Neural progenitor cell (in vitro differentiated cells): ENCODE data around the gene UMOD. TPM values are rescaled to one million over a fixed set of nuclear protein-coding genes. Genes with fewer than 3 reads are reported as not detected.
"Not testable (repeated sequence)": the region's sequence is repeated elsewhere in the genome, so short reads cannot be mapped to it uniquely, and the experiment has no call there.

ENCODE experiments used
- DNase-seq: peaks from one replicate; pipeline ENCODE4 v3.0.0-alpha.2; 2016; ENCODE audit warnings: low spot score
- H2AFZ ChIP-seq: fragments of 200-600 bp; sonication (generic); replicated peaks from 2 replicates; pipeline ENCODE4 v1.6.1; 2016; ENCODE audit warnings: antibody characterized with exemption
- H3F3A ChIP-seq: fragments of 200-600 bp; sonication (generic); 2 replicates; pipeline ENCODE4 v1.6.1; 2016; ENCODE audit warnings: antibody characterized with exemption, low read depth
- H3K27ac ChIP-seq: fragments of 200-600 bp; sonication (generic); 2 replicates; pipeline ENCODE4 v1.5.1; 2016; ENCODE audit warnings: mild to moderate bottlenecking
- H3K27me3 ChIP-seq: fragments of 200-600 bp; sonication (generic); 2 replicates; pipeline ENCODE4 v1.6.1; 2016; ENCODE audit warnings: mild to moderate bottlenecking, moderate library complexity
- H3K36me3 ChIP-seq: fragments of 200-600 bp; sonication (generic); 2 replicates; pipeline ENCODE4 v1.5.1; 2016
- H3K4me1 ChIP-seq: fragments of 200-600 bp; sonication (generic); 2 replicates; pipeline ENCODE4 v1.6.1; 2016; ENCODE audit warnings: mixed run types
- H3K4me2 ChIP-seq: fragments of 200-600 bp; sonication (generic); 2 replicates; pipeline ENCODE4 v1.6.1; 2016
- H3K4me3 ChIP-seq: fragments of 200-600 bp; sonication (generic); 2 replicates; pipeline ENCODE4 v1.5.1; 2016
- H3K79me2 ChIP-seq: fragments of 200-600 bp; sonication (generic); 2 replicates; pipeline ENCODE4 v1.6.1; 2016; ENCODE audit warnings: low read depth
- H3K9ac ChIP-seq: fragments of 200-600 bp; sonication (generic); 2 replicates; pipeline ENCODE4 v1.6.1; 2016
- H3K9me3 ChIP-seq: fragments of 200-600 bp; sonication (generic); 2 replicates; pipeline ENCODE4 v1.5.1; 2016; ENCODE audit warnings: low read depth
- H4K20me1 ChIP-seq: fragments of 200-600 bp; sonication (generic); 2 replicates; pipeline ENCODE4 v1.6.1; 2016; ENCODE audit warnings: low read depth
- H3K27ac Mint-ChIP-seq: 3 replicates; pipeline ENCODE4 v1.8.0; 2021; ENCODE audit warnings: mixed read lengths
- H3K27me3 Mint-ChIP-seq: 2 replicates; pipeline ENCODE4 v1.8.0; 2022; ENCODE audit warnings: low read depth, mild to moderate bottlenecking, inconsistent platforms, moderate library complexity, mixed read lengths; ENCODE audit not compliant: insufficient read depth
- H3K36me3 Mint-ChIP-seq: 3 replicates; pipeline ENCODE4 v1.8.0; 2021; ENCODE audit warnings: mixed read lengths
- H3K4me1 Mint-ChIP-seq: 3 replicates; pipeline ENCODE4 v1.8.0; 2021; ENCODE audit warnings: mixed read lengths
- H3K4me3 Mint-ChIP-seq: 3 replicates; pipeline ENCODE4 v1.8.0; 2021; ENCODE audit warnings: mild to moderate bottlenecking, moderate library complexity, mixed read lengths
- H3K9me3 Mint-ChIP-seq: 3 replicates; pipeline ENCODE4 v1.8.0; 2020; ENCODE audit warnings: mixed read lengths
- CTCF ChIP-seq: fragments of 200-600 bp; sonication (generic); IDR thresholded peaks from 2 replicates; pipeline ENCODE4 v1.5.1; 2017; ENCODE audit warnings: antibody characterized with exemption, mild to moderate bottlenecking
- EZH2 ChIP-seq: fragments of 200-600 bp; sonication (generic); IDR thresholded peaks from 2 replicates; pipeline ENCODE4 v1.6.1; 2017; ENCODE audit warnings: antibody characterized with exemption, mild to moderate bottlenecking, moderate library complexity
- EZH2phosphoT487 ChIP-seq: fragments of 200-600 bp; sonication (generic); IDR thresholded peaks from 2 replicates; pipeline ENCODE4 v1.6.1; 2017; ENCODE audit warnings: antibody characterized with exemption
- total RNA-seq: library from RNA; depleted of rRNA; stranded (reverse); fragments of >200 nt; gene quantifications from 2 replicates; pipeline ENCODE4 v1.2.3, GENCODE V29; 2015; ENCODE audit warnings: low replicate concordance

UMOD gene
- total RNA-seq, 1 donor from 2014 or later: not detected

- Histone ChIP-seq H3K36me3 (no peaks in the 10 kb centered on the region), H3K4me3 (no peak overlapping the region), H3K27ac (no peak overlapping the region), H3K79me2 (no peaks in the 10 kb centered on the region), H3K4me2 (no peak overlapping the region), H3K9ac (no peak overlapping the region), H3K27me3 (no peaks in the 10 kb centered on the region), H3F3A (no peaks in the 10 kb centered on the region), H4K20me1 (no peaks in the 10 kb centered on the region), H3K4me1 (no peaks in the 10 kb centered on the region), H2AFZ (no peak overlapping the region), H3K9me3 (no peaks in the 10 kb centered on the region)
- Mint-ChIP-seq H3K9me3 (no peaks in the 10 kb centered on the region), H3K27me3 (peaks cover 5% of the 10 kb centered on the region), H3K4me1 (no peaks in the 10 kb centered on the region), H3K27ac (no peak overlapping the region), H3K4me3 (no peak overlapping the region), H3K36me3 (no peaks in the 10 kb centered on the region)
- no peak for DNase-seq
- TF ChIP-seq CTCF: no peak
Measured at GRCh38 chr16:20314575-20314974, 37.9 kb downstream of the UMOD start.

- no peak overlapping the region for H3K4me3 Mint-ChIP-seq
- no peaks in the 10 kb centered on the region for H3K27me3 ChIP-seq
- no peak for TF ChIP-seq EZH2
- TF ChIP-seq CTCF: no peak
- TF ChIP-seq EZH2phosphoT487: no peak
- no peaks in the 10 kb centered on the region for H3K4me1 Mint-ChIP-seq
- H3K27ac ChIP-seq: no peak overlapping the region
- no peak overlapping the region for H3K9ac ChIP-seq
- no peaks in the 10 kb centered on the region for H3K4me1 ChIP-seq
- H4K20me1 ChIP-seq: no peaks in the 10 kb centered on the region
- H3K9me3 ChIP-seq: no peaks in the 10 kb centered on the region
- no peaks in the 10 kb centered on the region for H3K79me2 ChIP-seq
- no peak overlapping the region for H2AFZ ChIP-seq
- H3K36me3 ChIP-seq: no peaks in the 10 kb centered on the region
- no peaks in the 10 kb centered on the region for H3K36me3 Mint-ChIP-seq
- H3K27me3 Mint-ChIP-seq: peaks cover 4% of the 10 kb centered on the region
- H3F3A ChIP-seq: no peaks in the 10 kb centered on the region
- H3K4me2 ChIP-seq: no peak overlapping the region
- H3K4me3 ChIP-seq: no peak overlapping the region
- H3K27ac Mint-ChIP-seq: no peak overlapping the region
- DNase-seq: no peak
- H3K9me3 Mint-ChIP-seq: no peaks in the 10 kb centered on the region
Measured at GRCh38 chr16:20313741-20314140, 38.8 kb downstream of the UMOD start.

GRCh38 chr16:20312536-20313095, 39.9 kb downstream of the UMOD start:
- not testable (repeated sequence) for H3K9me3 ChIP-seq, H3K9me3 Mint-ChIP-seq, H3K27me3 ChIP-seq, H2AFZ ChIP-seq, H3K4me2 ChIP-seq, H3K27me3 Mint-ChIP-seq, H4K20me1 ChIP-seq, H3K27ac ChIP-seq, H3K4me1 Mint-ChIP-seq, H3K36me3 Mint-ChIP-seq, H3K9ac ChIP-seq, H3K4me1 ChIP-seq, H3K27ac Mint-ChIP-seq, H3F3A ChIP-seq, H3K79me2 ChIP-seq, DNase-seq, H3K4me3 ChIP-seq, H3K36me3 ChIP-seq, H3K4me3 Mint-ChIP-seq

GRCh38 chr16:20311548-20311947, 41.0 kb downstream of the UMOD start:
- H3K27me3 Mint-ChIP-seq: peaks cover 4% of the 10 kb centered on the region
- TF ChIP-seq EZH2phosphoT487 (no peak), CTCF (no peak), EZH2 (no peak)
- no peak overlapping the region for H3K9ac ChIP-seq
- no peaks in the 10 kb centered on the region for H3K79me2 ChIP-seq
- H3K4me3 ChIP-seq: no peak overlapping the region
- no peaks in the 10 kb centered on the region for H4K20me1 ChIP-seq
- no peaks in the 10 kb centered on the region for H3K4me1 Mint-ChIP-seq
- H3K27me3 ChIP-seq: no peaks in the 10 kb centered on the region
- H3K36me3 ChIP-seq: no peaks in the 10 kb centered on the region
- no peaks in the 10 kb centered on the region for H3F3A ChIP-seq
- H3K9me3 ChIP-seq: no peaks in the 10 kb centered on the region
- H3K4me3 Mint-ChIP-seq: no peak overlapping the region
- no peak overlapping the region for H3K27ac Mint-ChIP-seq
- no peaks in the 10 kb centered on the region for H3K4me1 ChIP-seq
- no peaks in the 10 kb centered on the region for H3K36me3 Mint-ChIP-seq
- no peak overlapping the region for H3K4me2 ChIP-seq
- no peak for DNase-seq
- H2AFZ ChIP-seq: no peak overlapping the region
- no peaks in the 10 kb centered on the region for H3K9me3 Mint-ChIP-seq
- H3K27ac ChIP-seq: no peak overlapping the region
